Adrenal gland (tissue), 5 donors: ENCODE results near the gene C16orf90.

ENCODE experiments used
- CTCF ChIP-seq, 6 experiments: fragments of 450-650 bp in 4 of 6; fragments of 200-600 bp in 2 of 6; sonication (generic) in 1 of 6; IDR thresholded peaks; 1 replicate in 5 of 6; 2 replicates in 1 of 6; pipeline versions ENCODE4 v1.5.1 to v1.8.0; 2016 to 2021; ENCODE audit warnings: antibody characterized with exemption in 6 of 6, mild to moderate bottlenecking in 2 of 6, moderate library complexity in 1 of 6
- POLR2A ChIP-seq, 2 donors: fragments of 450-650 bp; IDR thresholded peaks; one replicate each; pipeline ENCODE4 v1.6.1; 2017; ENCODE audit warnings: antibody characterized with exemption in 2 of 2, mild to moderate bottlenecking in 2 of 2, moderate library complexity in 1 of 2
- donor health status: DM: no; HTN: no; CAD: no.

GRCh38 chr16:3476409-3476808, 18.9 kb downstream of the C16orf90 start:
- TF ChIP-seq POLR2A (IDR thresholded peaks at IDR 0.05) (no peak), CTCF (IDR thresholded peaks at IDR 0.05) (no peak)
